ENCODE data around the gene PEG3. TPM values are rescaled to one million over a fixed set of nuclear protein-coding genes. Genes with fewer than 3 reads are reported as not detected.

PEG3 gene
- total and polyA plus RNA-seq, 10 of the 15 experiments (the other 5 are each of a cell fraction or from before 2014, with no cell fraction given), result 0.03 to 0.33 TPM; not detected in 8

DNA sequence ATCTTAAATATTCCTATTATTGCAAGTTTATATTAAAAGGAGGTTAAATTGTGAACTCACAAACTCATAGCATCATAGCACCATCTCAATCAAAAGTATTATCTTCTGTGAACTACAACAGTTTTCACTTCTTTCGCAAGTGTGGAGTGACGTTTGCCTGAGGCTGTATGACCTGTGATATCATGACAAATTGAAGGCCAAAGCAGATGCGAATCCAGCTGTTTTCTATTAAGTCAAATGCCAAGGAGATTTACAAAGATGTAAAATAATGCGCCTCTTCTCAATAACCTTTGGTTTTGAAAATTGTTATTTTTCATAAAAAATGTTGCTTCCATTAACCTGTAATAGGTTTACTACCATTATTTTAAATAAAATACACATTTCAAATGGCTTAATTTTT, 7.6 kb upstream of the PEG3 start:
- Histone ChIP-seq H3K36me3 (ENCODE audit: control insufficient read depth in 2 of 2, insufficient read depth in 2 of 2, low read length in 1 of 2) (no peaks in the 10 kb centered on the region), H3K4me3 (no peak overlapping the region), H3K4me2 (ENCODE audit: control insufficient read depth, insufficient read depth) (no peak overlapping the region), H3K9me3 (replicated peaks; ENCODE audit: control insufficient read depth, insufficient read depth, low read length) (no peaks in the 10 kb centered on the region), H4K20me1 (ENCODE audit: control insufficient read depth, insufficient read depth) (no peaks in the 10 kb centered on the region), H3K4me1 (ENCODE audit: control insufficient read depth, insufficient read depth, low read length) (no peaks in the 10 kb centered on the region), H3K27ac (ENCODE audit: control insufficient read depth, insufficient read depth) (no peak overlapping the region), H2AFZ (ENCODE audit: control insufficient read depth, low read depth, low read length) (no peak overlapping the region), H3K79me2 (ENCODE audit: control insufficient read depth, insufficient read depth, low read length) (no peaks in the 10 kb centered on the region), H3K27me3 (replicated peaks in 1 of 2; ENCODE audit: control insufficient read depth in 2 of 2, insufficient read depth in 2 of 2, low read length in 1 of 2) (no peaks in the 10 kb centered on the region), H3K9ac (ENCODE audit: control insufficient read depth, insufficient read depth, low read length) (no peak overlapping the region)
- CTCF ChIA-PET, result no interaction called here
- TF ChIP-seq ZNF274 (IDR thresholded peaks at IDR 0.05; ENCODE audit: insufficient read depth, insufficient read length) (no peak), SP1 (IDR thresholded peaks at IDR 0.05; ENCODE audit: low read depth, low read length) (no peak), NBN (IDR thresholded peaks at IDR 0.05) (no peak), ZZZ3 (IDR thresholded peaks at IDR 0.05; ENCODE audit: control insufficient read depth, insufficient read length, low read depth) (no peak), FOXK2 (IDR thresholded peaks at IDR 0.05) (no peak)
- TF ChIP-seq, protein P1, sequence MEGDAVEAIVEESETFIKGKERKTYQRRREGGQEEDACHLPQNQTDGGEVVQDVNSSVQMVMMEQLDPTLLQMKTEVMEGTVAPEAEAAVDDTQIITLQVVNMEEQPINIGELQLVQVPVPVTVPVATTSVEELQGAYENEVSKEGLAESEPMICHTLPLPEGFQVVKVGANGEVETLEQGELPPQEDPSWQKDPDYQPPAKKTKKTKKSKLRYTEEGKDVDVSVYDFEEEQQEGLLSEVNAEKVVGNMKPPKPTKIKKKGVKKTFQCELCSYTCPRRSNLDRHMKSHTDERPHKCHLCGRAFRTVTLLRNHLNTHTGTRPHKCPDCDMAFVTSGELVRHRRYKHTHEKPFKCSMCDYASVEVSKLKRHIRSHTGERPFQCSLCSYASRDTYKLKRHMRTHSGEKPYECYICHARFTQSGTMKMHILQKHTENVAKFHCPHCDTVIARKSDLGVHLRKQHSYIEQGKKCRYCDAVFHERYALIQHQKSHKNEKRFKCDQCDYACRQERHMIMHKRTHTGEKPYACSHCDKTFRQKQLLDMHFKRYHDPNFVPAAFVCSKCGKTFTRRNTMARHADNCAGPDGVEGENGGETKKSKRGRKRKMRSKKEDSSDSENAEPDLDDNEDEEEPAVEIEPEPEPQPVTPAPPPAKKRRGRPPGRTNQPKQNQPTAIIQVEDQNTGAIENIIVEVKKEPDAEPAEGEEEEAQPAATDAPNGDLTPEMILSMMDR (IDR thresholded peaks at IDR 0.05 in 2 of 3, conservative IDR thresholded peaks at IDR 0.05 in 1 of 3; ENCODE audit: control insufficient read depth in 2 of 3, extremely low read depth in 1 of 3, insufficient read depth in 1 of 3, low read depth in 3 of 3, low read length in 3 of 3), result no peak
- TF ChIP-seq, protein P2, sequence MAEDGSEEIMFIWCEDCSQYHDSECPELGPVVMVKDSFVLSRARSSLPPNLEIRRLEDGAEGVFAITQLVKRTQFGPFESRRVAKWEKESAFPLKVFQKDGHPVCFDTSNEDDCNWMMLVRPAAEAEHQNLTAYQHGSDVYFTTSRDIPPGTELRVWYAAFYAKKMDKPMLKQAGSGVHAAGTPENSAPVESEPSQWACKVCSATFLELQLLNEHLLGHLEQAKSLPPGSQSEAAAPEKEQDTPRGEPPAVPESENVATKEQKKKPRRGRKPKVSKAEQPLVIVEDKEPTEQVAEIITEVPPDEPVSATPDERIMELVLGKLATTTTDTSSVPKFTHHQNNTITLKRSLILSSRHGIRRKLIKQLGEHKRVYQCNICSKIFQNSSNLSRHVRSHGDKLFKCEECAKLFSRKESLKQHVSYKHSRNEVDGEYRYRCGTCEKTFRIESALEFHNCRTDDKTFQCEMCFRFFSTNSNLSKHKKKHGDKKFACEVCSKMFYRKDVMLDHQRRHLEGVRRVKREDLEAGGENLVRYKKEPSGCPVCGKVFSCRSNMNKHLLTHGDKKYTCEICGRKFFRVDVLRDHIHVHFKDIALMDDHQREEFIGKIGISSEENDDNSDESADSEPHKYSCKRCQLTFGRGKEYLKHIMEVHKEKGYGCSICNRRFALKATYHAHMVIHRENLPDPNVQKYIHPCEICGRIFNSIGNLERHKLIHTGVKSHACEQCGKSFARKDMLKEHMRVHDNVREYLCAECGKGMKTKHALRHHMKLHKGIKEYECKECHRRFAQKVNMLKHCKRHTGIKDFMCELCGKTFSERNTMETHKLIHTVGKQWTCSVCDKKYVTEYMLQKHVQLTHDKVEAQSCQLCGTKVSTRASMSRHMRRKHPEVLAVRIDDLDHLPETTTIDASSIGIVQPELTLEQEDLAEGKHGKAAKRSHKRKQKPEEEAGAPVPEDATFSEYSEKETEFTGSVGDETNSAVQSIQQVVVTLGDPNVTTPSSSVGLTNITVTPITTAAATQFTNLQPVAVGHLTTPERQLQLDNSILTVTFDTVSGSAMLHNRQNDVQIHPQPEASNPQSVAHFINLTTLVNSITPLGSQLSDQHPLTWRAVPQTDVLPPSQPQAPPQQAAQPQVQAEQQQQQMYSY (CRISPR knock-in tag; IDR thresholded peaks at IDR 0.05), result no peak
- FAIRE-seq, result no peak
- RAD21 ChIA-PET (ENCODE audit: unreplicated experiment), result no interaction called here
- in situ Hi-C loops (cut with MboI) (no loop called here), intact Hi-C loops (cut with micrococcal nuclease; ENCODE audit: unreplicated experiment) (no loop called here)
- no peak for DNase-seq (ENCODE audit: low read depth, low spot score)
- WGBS (ENCODE audit: insufficient coverage, insufficient replicate concordance, low lambda C conversion rate, missing lambda C conversion rate), result 34% methylated on average over 4 of the region's 4 CpGs
- no TSS peak for BruUV-seq (replicated peaks)
- SMC1A ChIA-PET (ENCODE audit: uncharacterized antibody, unreplicated experiment), result no interaction called here
- POLR2A ChIA-PET, result no interaction called here
- ATAC-seq, result no peak
